ENCODE results near the gene ACSL3.

- TF ChIP-seq POLR2A (IDR thresholded peaks at IDR 0.05; ENCODE audit: low read depth) (no peak), EP300 (IDR thresholded peaks at IDR 0.05) (no peak)
Observed at GRCh38 chr2:222842491-222843174, 18.2 kb upstream of the ACSL3 start.
